HG03469 (cell line): ENCODE measurements around the gene COMMD9.
"Not testable (repeated sequence)": the region's sequence is repeated elsewhere in the genome, so short reads cannot be mapped to it uniquely, and the experiment has no call there.

ENCODE experiments used
- ATAC-seq: cut with Tn5 transposase; IDR thresholded peaks from one replicate; pipeline ENCODE4 v1.9.1; 2021; ENCODE audit warnings: mild to moderate bottlenecking, moderate library complexity, moderate number of reproducible peaks; ENCODE audit not compliant: unreplicated experiment

COMMD9 gene

GRCh38 chr11:36289226-36289852, at the start of gene COMMD9:
Gene COMMD9, minus strand, starts transcription at chr11:36289424. Its CDS starts 12 bp downstream, at chr11:36289412.
- peak; percentile 97 for ATAC-seq

GRCh38 chr11:36333897-36334296, 44.7 kb upstream of the COMMD9 start:
- ATAC-seq = no peak

GRCh38 chr11:36333468-36333867, 44.2 kb upstream of the COMMD9 start:
- ATAC-seq = no peak

GRCh38 chr11:36330411-36330810, 41.2 kb upstream of the COMMD9 start:
- ATAC-seq = no peak

- no peak for ATAC-seq
Observed at GRCh38 chr11:36328966-36329673, 39.9 kb upstream of the COMMD9 start.

- peak; percentile 85 for ATAC-seq
Observed at GRCh38 chr11:36326524-36327419, 37.5 kb upstream of the COMMD9 start.

GRCh38 chr11:36325403-36325802, 36.2 kb upstream of the COMMD9 start:
- not testable (repeated sequence) for ATAC-seq

GRCh38 chr11:36324956-36325355, 35.7 kb upstream of the COMMD9 start:
- ATAC-seq = not testable (repeated sequence)

GRCh38 chr11:36317992-36318391, 28.8 kb upstream of the COMMD9 start:
- no peak for ATAC-seq

- ATAC-seq = no peak
Observed at GRCh38 chr11:36316049-36316448, 26.8 kb upstream of the COMMD9 start.

- ATAC-seq = no peak
Observed at GRCh38 chr11:36314434-36314767, 25.2 kb upstream of the COMMD9 start.

- ATAC-seq = no peak
Observed at GRCh38 chr11:36313750-36314433, 24.7 kb upstream of the COMMD9 start.

GRCh38 chr11:36312611-36313472, 23.6 kb upstream of the COMMD9 start:
- no peak for ATAC-seq

- ATAC-seq = no peak
Observed at GRCh38 chr11:36311926-36312595, 22.8 kb upstream of the COMMD9 start.

- ATAC-seq = no peak
Observed at GRCh38 chr11:36309779-36310178, 20.6 kb upstream of the COMMD9 start.

- no peak for ATAC-seq
Observed at GRCh38 chr11:36308577-36308976, 19.4 kb upstream of the COMMD9 start.

GRCh38 chr11:36306888-36307287, 17.7 kb upstream of the COMMD9 start:
- no peak for ATAC-seq

- ATAC-seq = no peak
Observed at GRCh38 chr11:36305047-36305446, 15.8 kb upstream of the COMMD9 start.

- no peak for ATAC-seq
Observed at GRCh38 chr11:36304351-36304750, 15.1 kb upstream of the COMMD9 start.

- no peak for ATAC-seq
Observed at GRCh38 chr11:36300650-36301049, 11.4 kb upstream of the COMMD9 start.
